HUES48 (cell line): ENCODE data around the gene MPZ.
"Not testable (repeated sequence)": the region's sequence is repeated elsewhere in the genome, so short reads cannot be mapped to it uniquely, and the experiment has no call there.

ENCODE experiments used
- H3K27ac ChIP-seq: one replicate; pipeline ENCODE4 v1.7.0; 2013; ENCODE audit warnings: low read depth, low read length, inconsistent platforms
- H3K27me3 ChIP-seq: 2 replicates; pipeline ENCODE4 v1.6.1; 2013; ENCODE audit warnings: mild to moderate bottlenecking, low read length; ENCODE audit not compliant: control insufficient read depth, insufficient read depth
- H3K36me3 ChIP-seq: 2 replicates; pipeline ENCODE4 v1.6.1; 2013; ENCODE audit warnings: low read length; ENCODE audit not compliant: control insufficient read depth, insufficient read depth
- H3K4me1 ChIP-seq: 2 replicates; pipeline ENCODE4 v1.6.1; 2013; ENCODE audit warnings: mild to moderate bottlenecking, low read length; ENCODE audit not compliant: control insufficient read depth, insufficient read depth
- H3K4me3 ChIP-seq: 2 replicates; pipeline ENCODE4 v1.5.1; 2013; ENCODE audit warnings: mild to moderate bottlenecking, low read depth, low read length
- H3K9ac ChIP-seq: 2 replicates; pipeline ENCODE4 v1.6.1; 2013; ENCODE audit warnings: mild to moderate bottlenecking, low read depth, low read length, moderate library complexity
- H3K9me3 ChIP-seq: 2 replicates; pipeline ENCODE4 v1.6.1; 2013; ENCODE audit warnings: low read length; ENCODE audit not compliant: control insufficient read depth, insufficient read depth

The MPZ gene

DNA sequence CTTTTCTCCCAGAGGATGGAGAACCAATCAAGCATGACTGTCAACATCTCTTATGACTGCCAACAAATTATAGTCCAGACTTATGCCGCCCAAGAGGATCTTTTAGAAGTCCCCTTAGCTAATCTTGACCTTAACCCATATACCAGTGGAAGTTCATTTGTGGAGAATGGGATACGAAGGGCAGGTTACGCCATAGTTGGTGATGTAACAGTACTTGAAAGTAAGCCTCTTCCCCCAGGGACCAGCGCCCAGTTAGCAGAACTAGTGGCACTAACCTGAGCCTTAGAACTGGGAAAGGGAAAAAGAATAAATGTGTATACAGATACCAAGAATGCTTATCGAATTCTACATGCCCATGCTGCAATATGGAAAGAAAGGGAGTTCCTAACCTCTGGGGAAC, 54.5 kb downstream of the MPZ start:
- H3K27ac ChIP-seq, H3K4me1 ChIP-seq, H3K9me3 ChIP-seq, H3K36me3 ChIP-seq, H3K9ac ChIP-seq, H3K4me3 ChIP-seq: not testable (repeated sequence)
- peaks cover 23% of the 10 kb centered on the region for H3K27me3 ChIP-seq
